WTC11 (cell line): Measurements from ENCODE around the gene WBP2NL. TPM values are rescaled to one million over a fixed set of nuclear protein-coding genes. Genes with fewer than 3 reads are reported as not detected.

ENCODE experiments used
- ATAC-seq: fragments of 200-7000 bp; cut with Tn5 transposase; 2 replicates; pipeline ENCODE4 v1.10.0; 2021; ENCODE audit warnings: mild to moderate bottlenecking, moderate library complexity
- CTCF ChIA-PET: fragments of 300-600 bp; sonication (Branson Sonifier 250); formaldehyde crosslinking; loops from one replicate; lab custom pipeline; 2021; ENCODE audit warnings: antibody characterized with exemption; lab: Charles Lee
- POLR2A ChIA-PET: fragments of 350-600 bp; sonication (Branson Sonifier 250); formaldehyde crosslinking; loops from one replicate; lab custom pipeline; 2021; ENCODE audit warnings: antibody characterized with exemption; lab: Charles Lee
- DNase-seq: peaks from one replicate; pipeline ENCODE4 v3.0.0; 2021; ENCODE audit warnings: low spot score
- H3K27ac Mint-ChIP-seq: 2 replicates; pipeline ENCODE4 v1.8.0; 2021; ENCODE audit warnings: mixed read lengths
- H3K27me3 Mint-ChIP-seq: 2 replicates; pipeline ENCODE4 v1.8.0; 2021; ENCODE audit warnings: low read depth, mild to moderate bottlenecking, moderate library complexity, mixed read lengths
- H3K36me3 Mint-ChIP-seq: 2 replicates; pipeline ENCODE4 v1.8.0; 2021; ENCODE audit warnings: mixed read lengths
- H3K4me1 Mint-ChIP-seq: 2 replicates; pipeline ENCODE4 v1.8.0; 2022; ENCODE audit warnings: mixed read lengths
- H3K4me3 Mint-ChIP-seq: 2 replicates; pipeline ENCODE4 v1.8.0; 2021; ENCODE audit warnings: mild to moderate bottlenecking, moderate library complexity, mixed read lengths
- H3K9me3 Mint-ChIP-seq: 2 replicates; pipeline ENCODE4 v1.8.0; 2021; ENCODE audit warnings: mixed read lengths
- AR ChIP-seq: fragments of 250-450 bp; sonication (Bioruptor Pico); IDR thresholded peaks from 2 replicates; pipeline ENCODE4 v1.9.0; 2021; ENCODE audit warnings: mild to moderate bottlenecking
- CREB1 ChIP-seq: sonication (generic); formaldehyde crosslinking; IDR thresholded peaks from 2 replicates; pipeline ENCODE4 v1.8.0; 2023; ENCODE audit warnings: mild to moderate bottlenecking, missing genetic modification reagents
- CTCF ChIP-seq: fragments of 200-600 bp; IDR thresholded peaks from 2 replicates; pipeline ENCODE4 v1.8.0; 2022; ENCODE audit warnings: antibody characterized with exemption
- EMX1 ChIP-seq: fragments of 250-450 bp; sonication (Bioruptor Pico); IDR thresholded peaks from 2 replicates; pipeline ENCODE4 v1.8.0; 2021; ENCODE audit warnings: mild to moderate bottlenecking
- ETV6 ChIP-seq: sonication (generic); formaldehyde crosslinking; IDR thresholded peaks from 2 replicates; pipeline ENCODE4 v1.8.1; 2022; ENCODE audit warnings: mild to moderate bottlenecking, missing genetic modification reagents
- GRHL2 ChIP-seq: fragments of 250-450 bp; sonication (Bioruptor Pico); IDR thresholded peaks from 2 replicates; pipeline ENCODE4 v1.8.0; 2022; ENCODE audit warnings: mild to moderate bottlenecking, moderate library complexity; ENCODE audit not compliant: insufficient replicate concordance, severe bottlenecking
- HMGA2 ChIP-seq: fragments of 250-450 bp; sonication (Bioruptor Pico); IDR thresholded peaks from 2 replicates; pipeline ENCODE4 v1.4.0; 2021; ENCODE audit warnings: mild to moderate bottlenecking, moderate library complexity
- MAX ChIP-seq: sonication (generic); formaldehyde crosslinking; IDR thresholded peaks from 2 replicates; pipeline ENCODE4 v1.8.0; 2022; ENCODE audit warnings: mild to moderate bottlenecking, missing genetic modification reagents
- NFE2L1 ChIP-seq: sonication (generic); formaldehyde crosslinking; IDR thresholded peaks from 2 replicates; pipeline ENCODE4 v1.8.1; 2023; ENCODE audit warnings: missing genetic modification reagents
- NFYB ChIP-seq: sonication (generic); formaldehyde crosslinking; conservative IDR thresholded peaks from 2 replicates; pipeline ENCODE4 v1.8.0; 2022; ENCODE audit warnings: low read depth, missing genetic modification reagents
- NR1H2 ChIP-seq: sonication (generic); formaldehyde crosslinking; IDR thresholded peaks from 2 replicates; pipeline ENCODE4 v1.9.0; 2021; ENCODE audit warnings: mild to moderate bottlenecking, moderate library complexity, missing genetic modification reagents
- PRRX2 ChIP-seq: fragments of 250-450 bp; sonication (Bioruptor Pico); IDR thresholded peaks from 2 replicates; pipeline ENCODE4 v1.8.0; 2021; ENCODE audit warnings: mild to moderate bottlenecking
- RELA ChIP-seq: sonication (generic); formaldehyde crosslinking; IDR thresholded peaks from 2 replicates; pipeline ENCODE4 v1.8.1; 2022; ENCODE audit warnings: missing genetic modification reagents, mild to moderate bottlenecking, borderline replicate concordance
- SMAD4 ChIP-seq: sonication (generic); formaldehyde crosslinking; IDR thresholded peaks from 2 replicates; pipeline ENCODE4 v1.8.0; 2022; ENCODE audit warnings: mild to moderate bottlenecking, missing genetic modification reagents
- SOX15 ChIP-seq: fragments of 250-450 bp; sonication (Bioruptor Pico); IDR thresholded peaks from 2 replicates; pipeline ENCODE4 v1.9.0; 2021; ENCODE audit warnings: mild to moderate bottlenecking
- TEAD4 ChIP-seq: sonication (generic); formaldehyde crosslinking; IDR thresholded peaks from 2 replicates; pipeline ENCODE4 v1.8.0; 2022; ENCODE audit warnings: mild to moderate bottlenecking, missing genetic modification reagents
- ZMAT4 ChIP-seq: fragments of 250-450 bp; sonication (Bioruptor Pico); IDR thresholded peaks from 2 replicates; pipeline ENCODE4 v1.9.0; 2021; ENCODE audit warnings: mild to moderate bottlenecking
- ZNF121 ChIP-seq: sonication (generic); formaldehyde crosslinking; IDR thresholded peaks from 2 replicates; pipeline ENCODE4 v1.8.0; 2023; ENCODE audit warnings: missing genetic modification reagents
- ZNF232 ChIP-seq: sonication (generic); formaldehyde crosslinking; IDR thresholded peaks from 2 replicates; pipeline ENCODE4 v1.8.0; 2022; ENCODE audit warnings: mild to moderate bottlenecking, missing genetic modification reagents
- ZNF396 ChIP-seq: fragments of 250-450 bp; sonication (Bioruptor Pico); IDR thresholded peaks from 2 replicates; pipeline ENCODE4 v1.8.0; 2021; ENCODE audit warnings: mild to moderate bottlenecking, moderate library complexity, borderline replicate concordance
- ZSCAN18 ChIP-seq: fragments of 250-450 bp; sonication (Bioruptor Pico); IDR thresholded peaks from 2 replicates; pipeline ENCODE4 v2.1.2; 2022; ENCODE audit warnings: mild to moderate bottlenecking, moderate library complexity
- total RNA-seq: library from RNA; stranded (reverse); gene quantifications from 3 replicates; pipeline ENCODE4 v1.2.3, GENCODE V29; 2021
- TF ChIP-seq, protein P1 (sequence below): sonication (generic); formaldehyde crosslinking; IDR thresholded peaks from 2 replicates; pipeline ENCODE4 v1.8.1; 2023; ENCODE audit warnings: mild to moderate bottlenecking, missing genetic modification reagents
- TF ChIP-seq, protein P2 (sequence below): sonication (generic); formaldehyde crosslinking; IDR thresholded peaks from 2 replicates; pipeline ENCODE4 v1.8.1; 2023; ENCODE audit warnings: mild to moderate bottlenecking, moderate library complexity, missing genetic modification reagents
- TF ChIP-seq, protein P3 (sequence below): sonication (generic); formaldehyde crosslinking; IDR thresholded peaks from 2 replicates; pipeline ENCODE4 v1.8.0; 2022; ENCODE audit warnings: mild to moderate bottlenecking, missing genetic modification reagents

Gene WBP2NL
- total RNA-seq, 1 experiment from 2014 or later: not detected

DNA sequence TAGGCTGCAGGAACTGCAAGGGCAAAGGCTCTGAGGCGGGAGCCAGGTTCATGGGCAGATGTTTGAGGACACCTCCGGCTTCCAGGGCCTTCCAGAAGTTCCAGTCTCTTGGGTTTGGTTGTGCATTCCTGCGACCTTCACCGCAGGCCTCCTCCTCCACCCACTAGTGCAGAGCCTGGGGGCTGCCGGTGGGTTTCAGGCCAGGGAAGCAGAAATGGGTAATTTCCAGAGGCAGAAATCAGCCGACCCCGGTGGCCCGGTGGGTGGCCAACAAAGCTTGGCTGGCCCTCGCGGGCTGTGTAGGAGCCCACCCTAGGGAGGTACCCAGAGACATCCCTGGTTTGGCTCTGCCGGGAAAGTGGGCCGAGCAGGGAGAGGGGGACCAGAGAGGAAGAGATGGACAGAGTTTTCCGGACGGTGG is 75.0 kb downstream of the WBP2NL start:
- TF ChIP-seq ZNF396 (no peak), HMGA2 (CRISPR knock-in tag) (no peak), CTCF (no peak), AR (no peak), RELA (CRISPR knock-in tag) (no peak), TEAD4 (CRISPR knock-in tag) (no peak), ZSCAN18 (CRISPR knock-in tag) (no peak), SMAD4 (CRISPR knock-in tag) (no peak), ZNF232 (CRISPR knock-in tag) (no peak), PRRX2 (CRISPR knock-in tag) (no peak), EMX1 (no peak), GRHL2 (CRISPR knock-in tag) (no peak)
- TF ChIP-seq, protein P1, sequence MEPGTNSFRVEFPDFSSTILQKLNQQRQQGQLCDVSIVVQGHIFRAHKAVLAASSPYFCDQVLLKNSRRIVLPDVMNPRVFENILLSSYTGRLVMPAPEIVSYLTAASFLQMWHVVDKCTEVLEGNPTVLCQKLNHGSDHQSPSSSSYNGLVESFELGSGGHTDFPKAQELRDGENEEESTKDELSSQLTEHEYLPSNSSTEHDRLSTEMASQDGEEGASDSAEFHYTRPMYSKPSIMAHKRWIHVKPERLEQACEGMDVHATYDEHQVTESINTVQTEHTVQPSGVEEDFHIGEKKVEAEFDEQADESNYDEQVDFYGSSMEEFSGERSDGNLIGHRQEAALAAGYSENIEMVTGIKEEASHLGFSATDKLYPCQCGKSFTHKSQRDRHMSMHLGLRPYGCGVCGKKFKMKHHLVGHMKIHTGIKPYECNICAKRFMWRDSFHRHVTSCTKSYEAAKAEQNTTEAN: no peak
- CTCF ChIA-PET: no interaction called here

GRCh38 chr22:42074132-42074811 is 75.7 kb downstream of the WBP2NL start, which contains the start of gene PHETA2:
Gene PHETA2 (plus strand): TSS chr22:42074248. CDS start chr22:42077294, 3,046 bp downstream.
- Mint-ChIP-seq H3K27ac (no peak within 1 kb of the TSS), H3K36me3 (no peaks in the 10 kb centered on the region), H3K4me3 (peak within 1 kb of the TSS; percentile 63), H3K27me3 (peaks cover 28% of the 10 kb centered on the region), H3K4me1 (peaks cover 48% of the 10 kb centered on the region), H3K9me3 (no peaks in the 10 kb centered on the region)
- CTCF ChIA-PET: no interaction called here
- peak; percentile 51 for DNase-seq
- POLR2A ChIA-PET: no interaction called here
- no peak for ATAC-seq
- TF ChIP-seq SOX15: no peak
- no peak for TF ChIP-seq CREB1 (CRISPR knock-in tag)
- TF ChIP-seq, protein P2, sequence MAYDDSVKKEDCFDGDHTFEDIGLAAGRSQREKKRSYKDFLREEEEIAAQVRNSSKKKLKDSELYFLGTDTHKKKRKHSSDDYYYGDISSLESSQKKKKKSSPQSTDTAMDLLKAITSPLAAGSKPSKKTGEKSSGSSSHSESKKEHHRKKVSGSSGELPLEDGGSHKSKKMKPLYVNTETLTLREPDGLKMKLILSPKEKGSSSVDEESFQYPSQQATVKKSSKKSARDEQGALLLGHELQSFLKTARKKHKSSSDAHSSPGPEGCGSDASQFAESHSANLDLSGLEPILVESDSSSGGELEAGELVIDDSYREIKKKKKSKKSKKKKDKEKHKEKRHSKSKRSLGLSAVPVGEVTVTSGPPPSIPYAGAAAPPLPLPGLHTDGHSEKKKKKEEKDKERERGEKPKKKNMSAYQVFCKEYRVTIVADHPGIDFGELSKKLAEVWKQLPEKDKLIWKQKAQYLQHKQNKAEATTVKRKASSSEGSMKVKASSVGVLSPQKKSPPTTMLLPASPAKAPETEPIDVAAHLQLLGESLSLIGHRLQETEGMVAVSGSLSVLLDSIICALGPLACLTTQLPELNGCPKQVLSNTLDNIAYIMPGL (CRISPR knock-in tag): 0 out of 2 replicates have a peak, but pooled peaks have one; percentile 41
- 0 out of 2 replicates have a peak, but pooled peaks have one; percentile 18 for TF ChIP-seq ETV6 (CRISPR knock-in tag)
- TF ChIP-seq NFE2L1 (CRISPR knock-in tag): 0 out of 2 replicates have a peak, but pooled peaks have one; percentile 42
- TF ChIP-seq NFYB (CRISPR knock-in tag): no peak
- no peak for TF ChIP-seq NR1H2 (CRISPR knock-in tag)
- TF ChIP-seq, protein P3, sequence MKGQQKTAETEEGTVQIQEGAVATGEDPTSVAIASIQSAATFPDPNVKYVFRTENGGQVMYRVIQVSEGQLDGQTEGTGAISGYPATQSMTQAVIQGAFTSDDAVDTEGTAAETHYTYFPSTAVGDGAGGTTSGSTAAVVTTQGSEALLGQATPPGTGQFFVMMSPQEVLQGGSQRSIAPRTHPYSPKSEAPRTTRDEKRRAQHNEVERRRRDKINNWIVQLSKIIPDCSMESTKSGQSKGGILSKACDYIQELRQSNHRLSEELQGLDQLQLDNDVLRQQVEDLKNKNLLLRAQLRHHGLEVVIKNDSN: no peak
- 0 out of 2 replicates have a peak, but pooled peaks have one; percentile 9 for TF ChIP-seq ZNF121 (CRISPR knock-in tag)
- TF ChIP-seq ZMAT4 (CRISPR knock-in tag): no peak
- peak; percentile 76; the same call in 1 of the 2 replicates for TF ChIP-seq MAX (CRISPR knock-in tag)

More for the DNA sequence above, 75.0 kb downstream of the WBP2NL start:
- DNase-seq: no peak
- POLR2A ChIA-PET: no interaction called here
- Mint-ChIP-seq H3K27me3 (peaks cover 28% of the 10 kb centered on the region), H3K4me3 (peak overlapping the region; percentile 63), H3K36me3 (no peaks in the 10 kb centered on the region), H3K4me1 (peaks cover 43% of the 10 kb centered on the region), H3K9me3 (no peaks in the 10 kb centered on the region), H3K27ac (no peak overlapping the region)
- no peak for ATAC-seq
